Caki2 (cell line): ENCODE measurements around the gene GAS2L1. TPM values are rescaled to one million over a fixed set of nuclear protein-coding genes. Genes with fewer than 3 reads are reported as not detected.
A peak's percentile ranks its signal among the peaks of the same experiment; 100 is the strongest.

Experiments
- DNase-seq: peaks from one replicate; pipeline ENCODE4 v3.0.0-alpha.2; 2015; ENCODE audit warnings: low read depth
- in situ Hi-C: cut with HindIII; loops from 2 replicates; pipeline ENCODE4 v1.10.0; 2016; ENCODE audit warnings: low sequenced_read_pairs, low pct_unique_long_range_greater_than_20kb, mixed read lengths
- total RNA-seq: library from RNA; depleted of rRNA; stranded (reverse); fragments of >200 nt; shearing (Covaris generic); gene quantifications from 2 replicates; pipeline ENCODE4 v1.2.3, GENCODE V29; 2014; ENCODE audit warnings: low replicate concordance; rRNA removed

The GAS2L1 gene
- total RNA-seq = 18.5 and 20.8 TPM in 2 replicates

DNA sequence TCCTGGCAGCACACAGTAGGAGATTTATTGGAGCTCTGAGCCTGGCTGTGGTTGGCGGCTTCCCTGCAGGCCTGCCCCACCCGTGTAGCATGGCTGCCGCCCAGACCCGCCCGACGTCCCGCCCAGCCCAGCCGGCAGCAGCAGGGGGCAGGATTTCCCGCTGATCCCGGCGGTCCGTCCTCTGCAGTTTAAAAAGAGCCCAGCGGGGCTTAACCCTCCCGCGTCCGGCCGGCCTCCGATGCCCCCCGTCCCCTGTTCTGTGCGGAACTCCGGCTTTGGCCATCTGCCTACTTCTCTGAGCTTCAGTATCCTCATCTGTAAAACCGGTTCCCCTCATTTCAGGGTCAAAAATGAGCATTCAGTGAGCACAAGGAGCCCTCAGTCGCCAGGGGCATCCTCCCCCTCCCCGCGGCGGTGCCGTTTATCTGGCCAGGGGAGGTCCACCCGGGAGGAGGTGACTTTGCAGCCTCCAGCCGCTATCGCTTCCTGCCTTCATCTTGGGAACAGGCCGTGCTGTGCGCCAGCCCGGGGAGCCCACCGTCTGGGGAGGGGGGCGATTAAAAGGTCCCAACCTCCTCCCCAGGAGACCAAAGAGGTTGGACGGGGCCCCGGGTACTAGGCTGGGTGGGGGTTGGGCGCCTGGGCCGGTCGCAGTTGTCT, at the start of gene GAS2L1:
TSS of gene GAS2L1 (plus strand) at position 476 of the 660 bp plus-strand sequence. CDS start 1,456 bp downstream, outside the sequence.
- in situ Hi-C loops = no loop called here
- DNase-seq = peak; percentile 82

GRCh38 chr22:29257751-29258181, 48.7 kb upstream of the GAS2L1 start:
- in situ Hi-C loops = no loop called here
- no peak for DNase-seq

GRCh38 chr22:29258407-29259252, 47.8 kb upstream of the GAS2L1 start:
- DNase-seq = no peak
- in situ Hi-C loops = no loop called here

GRCh38 chr22:29259253-29259899, 47.1 kb upstream of the GAS2L1 start:
- no peak for DNase-seq
- in situ Hi-C loops = no loop called here

GRCh38 chr22:29260031-29260560, 46.4 kb upstream of the GAS2L1 start:
- in situ Hi-C loops = no loop called here
- no peak for DNase-seq

GRCh38 chr22:29260601-29261315, 45.7 kb upstream of the GAS2L1 start:
- in situ Hi-C loops = no loop called here
- DNase-seq = no peak

GRCh38 chr22:29263791-29264276, 42.6 kb upstream of the GAS2L1 start:
- in situ Hi-C loops = no loop called here
- no peak for DNase-seq

DNA sequence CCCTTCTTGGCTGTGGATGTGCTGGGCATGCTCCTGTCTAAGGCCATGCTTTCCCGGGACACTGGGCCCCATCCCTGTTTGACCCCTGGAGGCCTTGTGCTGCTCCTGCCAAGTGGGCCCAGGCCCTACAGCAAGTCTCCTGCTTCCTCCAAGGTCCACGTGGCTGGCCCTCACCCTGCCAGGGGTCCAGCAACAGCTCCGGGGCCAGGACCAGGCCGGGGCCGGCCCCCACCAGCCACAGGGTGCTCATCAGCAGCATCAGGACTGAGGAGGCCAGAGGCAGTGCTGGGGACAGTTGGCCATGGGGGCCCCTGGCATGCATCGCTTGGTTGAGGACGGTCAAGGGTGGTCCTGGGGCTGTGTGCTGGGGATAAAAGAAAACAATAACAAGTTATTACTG, 41.1 kb upstream of the GAS2L1 start:
- no peak for DNase-seq
- in situ Hi-C loops = no loop called here

GRCh38 chr22:29265929-29266328, 40.5 kb upstream of the GAS2L1 start:
- in situ Hi-C loops = no loop called here
- DNase-seq = no peak

DNA sequence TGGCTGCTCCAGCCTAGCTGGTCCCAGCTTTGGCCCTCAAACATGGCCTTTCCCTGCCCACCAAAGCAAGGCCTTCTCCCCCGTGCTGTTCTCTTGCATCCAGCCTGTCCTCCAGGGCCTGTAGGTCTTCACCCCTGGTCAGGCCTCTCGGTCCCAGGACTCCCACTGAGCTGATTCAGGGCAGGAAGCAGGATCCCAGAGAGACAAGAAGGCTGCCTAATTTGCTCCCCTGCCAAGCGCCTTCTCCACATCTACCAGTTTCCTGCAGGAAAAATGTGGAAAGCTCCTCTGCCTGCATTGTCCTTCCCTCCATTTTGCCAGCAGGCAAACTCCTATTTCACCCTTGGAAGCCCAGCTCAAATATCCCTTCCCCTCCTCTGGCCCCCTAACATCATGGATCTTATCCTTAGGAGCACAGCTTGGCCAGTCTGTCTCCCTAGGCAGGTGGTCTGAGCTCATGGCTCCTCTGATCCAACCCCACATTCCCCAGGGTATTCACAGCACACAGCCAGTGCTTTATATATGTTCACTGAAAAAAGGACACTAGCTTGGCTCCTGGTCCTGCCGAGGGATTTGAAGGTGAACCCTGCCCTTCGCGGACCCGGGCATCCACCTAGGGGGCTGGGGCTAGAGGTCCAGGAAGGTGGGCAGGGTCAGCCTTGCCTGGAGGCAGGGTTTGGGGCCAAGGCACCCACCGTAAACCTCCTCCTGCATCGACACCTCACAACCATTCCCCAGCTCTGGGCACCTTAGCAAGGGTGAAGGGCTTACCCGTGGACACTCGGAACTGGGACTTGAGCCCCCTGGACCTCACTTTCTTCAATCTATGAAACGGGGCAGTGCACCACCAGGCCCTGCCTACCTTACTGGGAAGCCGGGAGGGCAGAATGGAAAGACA, 39.6 kb upstream of the GAS2L1 start:
- peak; percentile 17 for DNase-seq
- in situ Hi-C loops = no loop called here

DNA sequence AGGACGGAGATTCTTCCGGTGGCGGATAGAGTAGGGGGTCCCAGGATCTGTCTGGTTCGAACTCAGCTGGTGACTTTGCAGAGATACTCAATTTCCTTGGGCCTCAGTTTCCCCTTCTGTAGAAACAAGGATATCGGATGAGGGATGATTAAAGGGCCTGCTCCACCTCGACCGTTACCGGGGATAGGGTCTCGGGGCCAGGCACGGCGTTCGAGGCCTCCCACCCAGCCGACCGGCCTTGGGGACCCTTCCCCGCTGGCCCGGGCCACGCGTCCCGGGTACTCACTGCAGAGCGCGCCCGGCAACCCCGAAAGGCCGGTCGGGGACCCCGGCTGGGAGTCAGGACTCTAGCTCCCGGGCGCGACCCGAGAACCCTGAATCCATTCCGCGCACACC, 39.0 kb upstream of the GAS2L1 start:
- no peak for DNase-seq
- in situ Hi-C loops = no loop called here

- in situ Hi-C loops = no loop called here
- DNase-seq = peak; percentile 96
Measured at GRCh38 chr22:29267858-29268510, 38.5 kb upstream of the GAS2L1 start, which contains the start of the genes EWSR1 and RHBDD3. TSS of gene EWSR1 (plus strand) at chr22:29268268. CDS start at chr22:29268337, 69 bp downstream. TSS of gene RHBDD3 (minus strand) at chr22:29267981. CDS start at chr22:29265626, 2,355 bp downstream.

- DNase-seq = peak; percentile 65
Measured at GRCh38 chr22:29268511-29269229, 37.8 kb upstream of the GAS2L1 start.

GRCh38 chr22:29269230-29269604, 37.2 kb upstream of the GAS2L1 start:
- peak; percentile 14 for DNase-seq
- in situ Hi-C loops = no loop called here

More at GRCh38 chr22:29268511-29269229, 37.8 kb upstream of the GAS2L1 start:
- in situ Hi-C loops = no loop called here

DNA sequence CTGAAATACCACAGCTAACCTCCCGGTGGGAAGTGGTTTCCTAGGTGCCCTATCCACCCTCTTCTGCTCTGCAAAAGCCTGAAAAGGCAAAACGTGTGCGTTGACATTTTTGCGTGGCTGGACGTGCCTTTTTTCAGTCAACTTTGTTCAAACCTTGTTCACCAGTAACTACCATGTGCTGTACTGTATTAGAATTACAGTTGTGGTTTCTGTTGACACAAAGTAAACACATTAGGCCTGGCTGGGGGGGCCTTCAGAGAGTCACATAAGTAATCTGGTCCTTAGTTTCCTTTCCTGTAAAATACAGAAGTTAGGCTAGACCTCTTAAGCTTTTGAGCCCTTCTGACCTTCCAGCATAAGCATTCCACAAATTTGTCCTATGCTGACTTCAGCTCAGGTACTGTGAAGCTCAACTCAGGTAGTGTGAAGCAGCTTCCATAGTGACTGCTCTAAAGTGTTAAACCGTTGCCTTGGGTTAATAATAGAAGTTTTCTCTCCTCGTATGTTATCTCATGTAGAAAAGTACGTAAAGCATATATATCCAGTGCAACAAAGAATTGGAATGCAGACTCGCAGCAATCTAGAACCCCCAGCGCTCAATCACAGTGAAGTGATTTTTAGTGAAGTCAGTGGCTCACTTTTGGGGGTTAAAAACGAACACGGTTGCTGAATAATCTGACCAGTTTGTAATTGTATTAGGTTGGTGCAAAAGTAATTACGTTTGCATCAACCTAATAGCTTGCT, 36.5 kb upstream of the GAS2L1 start:
- in situ Hi-C loops = no loop called here
- peak; percentile 49 for DNase-seq
